GM19467 (cell line): ENCODE results near the gene GPR108.
A peak's percentile ranks its signal among the peaks of the same experiment; 100 is the strongest.
"Not testable (repeated sequence)": the region's sequence is repeated elsewhere in the genome, so short reads cannot be mapped to it uniquely, and the experiment has no call there.

Experiments
- ATAC-seq: cut with Tn5 transposase; IDR thresholded peaks from one replicate; pipeline ENCODE4 v1.9.1; 2021; ENCODE audit warnings: mild to moderate bottlenecking, moderate library complexity; ENCODE audit not compliant: unreplicated experiment

The GPR108 gene

DNA sequence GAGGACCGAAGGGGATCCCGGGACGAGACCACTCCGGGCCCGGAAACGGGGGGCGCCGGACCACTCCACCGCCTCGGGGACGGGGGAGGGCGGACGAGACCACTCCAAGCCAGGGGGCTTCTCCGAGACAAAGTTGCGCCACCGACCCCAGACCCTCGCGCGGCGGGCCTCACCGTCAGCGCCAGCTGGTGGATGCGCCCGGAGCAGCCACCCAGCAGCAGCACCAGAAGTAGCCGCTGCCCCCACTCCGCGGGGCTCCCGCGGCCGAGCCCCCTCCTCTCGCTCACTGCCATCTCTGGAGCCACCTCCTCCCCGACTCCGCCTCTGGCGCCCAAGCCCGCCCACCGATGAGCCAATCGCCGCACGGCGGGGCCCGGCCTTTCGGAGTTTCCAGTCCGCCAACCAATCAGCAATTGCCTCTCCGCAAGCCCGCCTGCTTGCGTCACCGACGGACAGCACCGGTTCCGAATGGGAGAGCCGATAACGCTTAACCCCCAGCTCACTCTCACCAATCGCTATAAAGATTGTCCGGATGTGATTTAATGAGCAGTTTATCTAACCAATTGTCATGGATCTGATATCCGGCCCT lies at the start of gene GPR108:
GPR108 (minus strand) TSS at position 297 of the 589 bp plus-strand sequence; CDS start at position 293, 4 bp downstream.
- peak; percentile 59 for ATAC-seq

- ATAC-seq = no peak
Measured at GRCh38 chr19:6779206-6779605, 41.8 kb upstream of the GPR108 start.

GRCh38 chr19:6778386-6778785 lies 41.0 kb upstream of the GPR108 start:
- ATAC-seq = no peak

DNA sequence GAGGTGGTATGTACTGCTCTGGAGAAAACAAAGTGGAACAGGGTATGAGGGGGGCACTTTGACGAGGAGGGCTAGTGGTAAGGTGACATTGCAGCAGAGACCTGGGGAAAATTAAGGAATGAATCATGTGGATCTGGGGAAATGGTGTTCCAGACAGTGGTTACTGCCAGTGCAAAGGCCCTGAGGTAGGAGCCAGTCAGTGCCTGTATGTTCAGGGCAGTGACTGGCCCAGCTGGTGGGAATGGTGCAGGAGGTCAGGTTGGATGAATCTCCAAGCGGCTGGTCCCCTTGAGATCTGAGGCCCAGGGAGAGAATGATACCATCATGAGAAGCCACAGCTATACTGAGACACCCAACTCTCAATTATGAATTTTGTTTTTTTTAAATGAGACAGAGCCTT lies 40.1 kb upstream of the GPR108 start:
- ATAC-seq = no peak

DNA sequence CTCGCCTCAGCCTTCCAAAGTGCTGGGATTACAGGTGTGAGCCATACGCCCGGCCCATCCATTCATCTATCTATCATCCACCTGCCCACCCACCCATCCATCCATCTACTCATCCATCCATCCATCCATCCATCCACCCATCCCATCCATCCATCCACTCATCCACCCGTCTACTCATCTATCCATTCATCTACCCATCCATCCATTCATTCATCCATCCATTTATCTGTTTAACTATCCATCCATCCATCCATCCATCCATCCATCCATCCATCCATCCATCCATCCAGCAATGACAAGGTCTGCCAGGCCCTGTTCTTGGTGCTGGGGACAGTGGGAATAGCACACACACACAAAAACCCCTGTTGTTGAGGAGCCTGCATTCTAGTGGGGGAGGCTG lies 39.6 kb upstream of the GPR108 start:
- ATAC-seq = no peak

GRCh38 chr19:6776045-6776444 lies 38.7 kb upstream of the GPR108 start:
- ATAC-seq = not testable (repeated sequence)

DNA sequence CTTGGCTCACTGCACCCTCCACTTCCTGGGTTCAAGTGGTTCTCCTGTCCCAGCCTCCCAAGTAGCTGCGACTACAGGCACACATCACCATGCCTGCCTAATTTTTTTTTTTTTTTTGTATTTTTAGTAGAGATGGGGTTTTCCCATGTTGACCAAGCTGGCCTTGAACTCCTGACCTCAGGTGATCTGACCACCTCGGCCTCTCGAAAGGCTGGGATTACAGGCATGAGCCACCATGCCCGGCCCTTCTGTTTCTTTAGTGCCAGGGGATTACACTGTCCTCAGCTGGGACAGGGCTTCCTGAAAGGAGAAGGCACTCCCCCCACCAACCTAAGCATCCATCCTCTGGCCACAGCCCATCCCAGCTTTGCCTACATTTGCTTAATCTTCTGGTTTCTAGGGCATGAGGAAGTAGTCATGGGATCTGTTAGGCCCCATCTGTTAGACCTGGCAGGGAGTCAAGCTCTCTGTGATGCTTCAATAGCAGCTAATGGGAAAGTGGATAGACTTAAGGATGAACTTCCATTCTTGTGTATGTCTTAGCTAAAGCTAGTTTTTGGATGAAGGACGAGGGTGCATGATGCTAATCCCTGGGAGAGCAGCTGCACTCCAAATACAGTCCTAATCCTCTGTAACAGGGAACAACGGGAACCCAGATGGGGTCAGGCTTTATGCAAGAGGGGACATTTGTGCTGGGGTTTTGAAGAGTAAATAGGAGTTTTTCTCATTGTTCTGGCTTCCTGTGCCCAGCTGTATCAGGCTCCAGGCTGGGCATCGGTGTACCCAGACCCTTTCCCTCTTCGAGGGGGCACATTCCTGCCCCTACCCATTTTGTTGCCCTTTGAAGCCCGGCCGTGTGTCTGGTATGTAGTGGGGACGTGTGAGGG lies 37.7 kb upstream of the GPR108 start:
- ATAC-seq = no peak

- ATAC-seq = no peak
Measured at GRCh38 chr19:6773323-6773931, 36.0 kb upstream of the GPR108 start.

DNA sequence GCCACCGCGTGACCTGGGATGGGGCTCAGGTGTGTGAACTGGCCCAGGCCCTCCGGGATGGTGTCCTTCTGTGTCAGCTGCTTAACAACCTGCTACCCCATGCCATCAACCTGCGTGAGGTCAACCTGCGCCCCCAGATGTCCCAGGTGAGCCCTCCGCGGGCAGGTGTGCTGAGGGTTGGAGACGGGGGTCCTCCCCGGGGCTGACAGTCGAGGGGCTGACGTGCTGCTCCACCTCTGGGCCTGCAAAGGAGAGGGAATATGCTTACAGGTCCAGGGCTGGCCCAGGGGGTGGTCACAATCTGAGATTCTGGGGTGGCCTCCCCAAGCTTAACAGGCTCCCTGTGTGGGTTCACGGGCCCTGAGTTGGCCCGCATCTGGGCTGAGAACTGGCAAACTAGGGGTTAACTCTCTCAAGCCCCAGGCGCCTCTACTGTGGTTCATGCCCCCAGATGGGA lies 35.5 kb upstream of the GPR108 start:
- ATAC-seq = no peak

DNA sequence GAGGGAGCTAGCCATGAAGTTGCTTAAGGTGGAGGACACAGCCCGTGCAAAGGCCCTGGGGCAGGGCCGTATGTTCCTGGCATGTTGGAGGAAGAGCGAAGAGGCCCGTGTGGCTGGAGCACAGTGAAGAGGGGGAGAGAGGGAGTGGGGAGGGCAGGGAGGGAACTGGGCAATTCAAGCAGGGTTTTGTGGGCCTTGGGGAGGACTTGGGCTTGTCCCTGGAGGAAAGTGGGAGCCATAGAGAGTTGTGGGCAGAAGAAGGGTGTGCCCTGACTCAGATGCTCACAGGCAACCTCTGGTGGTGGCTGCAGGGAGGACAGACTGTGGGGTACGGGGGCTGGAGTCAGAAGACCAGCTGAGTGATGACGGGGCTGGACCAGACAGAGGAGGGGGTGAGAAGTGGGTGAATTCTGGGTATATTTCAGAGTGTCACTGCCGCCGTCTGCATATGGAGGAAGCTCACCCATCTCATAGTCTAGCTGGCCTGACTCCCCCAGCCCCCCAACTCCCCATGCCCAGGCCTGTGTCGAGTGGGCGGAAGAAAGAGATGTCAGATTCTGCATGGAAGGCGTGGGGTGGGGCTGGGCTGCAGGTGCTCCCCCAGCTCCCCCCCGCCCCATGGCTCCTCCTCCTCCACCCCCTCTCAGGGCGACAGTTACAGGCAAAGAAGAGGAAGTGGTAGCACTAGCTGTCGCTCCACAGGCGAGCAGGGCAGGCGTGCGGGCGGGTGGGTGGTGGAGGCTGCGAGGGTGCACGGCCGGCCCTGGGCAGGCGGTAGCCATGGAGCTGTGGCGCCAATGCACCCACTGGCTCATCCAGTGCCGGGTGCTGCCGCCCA lies 34.9 kb upstream of the GPR108 start, which contains the start of gene VAV1:
VAV1 (plus strand) TSS at position 681 of the 838 bp plus-strand sequence; CDS start at position 781, 100 bp downstream.
- ATAC-seq = no peak

DNA sequence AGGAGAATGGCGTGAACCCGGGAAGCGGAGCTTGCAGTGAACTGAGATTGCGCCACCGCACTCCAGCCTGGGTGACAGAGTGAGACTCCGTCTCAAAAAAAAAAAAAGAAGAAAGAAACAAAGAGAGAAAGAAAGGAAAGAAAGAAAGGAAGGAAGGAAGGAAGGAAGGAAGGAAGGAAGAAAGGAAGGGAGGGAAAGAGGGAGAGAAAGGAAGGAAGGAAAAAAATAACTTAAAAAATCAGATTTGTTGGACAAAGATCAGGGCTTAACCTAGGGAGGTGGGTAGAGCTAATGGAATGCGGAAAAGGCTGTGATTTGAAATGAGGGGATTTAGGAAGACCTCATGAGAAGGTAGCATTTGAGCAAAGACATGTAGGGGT lies 34.3 kb upstream of the GPR108 start:
- not testable (repeated sequence) for ATAC-seq

DNA sequence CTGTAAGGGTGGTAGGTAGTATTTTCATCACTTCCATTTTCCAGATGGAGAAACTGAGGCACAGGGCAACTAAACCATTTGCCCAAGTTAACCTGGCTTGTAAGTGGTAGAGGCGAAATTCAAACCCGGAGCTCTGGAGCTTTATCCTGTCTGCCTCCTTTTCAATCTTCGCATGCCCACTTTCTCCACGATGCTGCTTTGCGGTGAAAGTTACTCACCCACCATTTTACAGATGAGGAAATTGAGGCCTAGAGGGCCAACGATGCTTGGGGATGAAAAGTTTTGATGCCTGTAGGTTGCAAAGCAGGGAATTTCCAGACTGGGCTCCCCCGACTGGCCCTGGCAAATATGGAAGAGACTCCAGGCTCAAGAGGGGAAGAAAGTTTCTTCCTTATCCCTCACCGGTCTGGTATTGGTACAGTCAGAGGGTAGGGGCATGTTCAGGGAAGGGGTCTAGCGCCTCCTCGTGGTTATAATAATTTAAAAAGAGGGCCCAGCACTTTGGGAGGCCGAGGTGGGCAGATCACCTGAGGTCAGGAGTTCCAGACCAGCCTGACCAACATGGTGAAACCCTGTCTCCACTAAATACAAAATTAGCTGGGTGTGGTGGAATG lies 31.7 kb upstream of the GPR108 start:
- ATAC-seq = no peak

DNA sequence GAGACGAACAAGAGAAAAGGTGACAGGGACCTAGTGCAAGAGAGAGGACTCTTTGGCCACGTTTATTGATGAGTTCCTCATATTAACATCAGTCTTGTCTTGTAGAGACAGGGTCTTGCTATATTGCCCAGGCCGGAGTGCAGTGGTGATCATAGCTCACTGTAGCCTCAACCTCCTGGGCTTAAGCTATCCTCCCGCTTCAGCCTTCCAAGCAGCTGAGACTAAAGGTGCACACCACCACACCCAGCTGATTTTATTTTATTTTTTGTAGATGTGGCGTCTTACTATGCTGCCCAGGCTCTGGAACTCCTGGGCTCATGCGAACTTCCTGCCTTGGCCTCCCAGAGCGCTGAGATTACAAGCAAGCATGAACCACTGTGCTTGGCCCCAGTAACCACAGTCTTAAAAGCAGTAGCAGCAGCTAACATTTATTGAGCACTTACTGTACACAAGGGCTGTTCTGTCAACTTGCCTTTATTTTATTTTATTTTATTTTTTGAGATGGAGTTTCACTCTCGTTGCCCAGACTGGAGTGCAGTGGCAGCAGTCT lies 30.9 kb upstream of the GPR108 start:
- no peak for ATAC-seq

GRCh38 chr19:6767357-6768235 lies 30.2 kb upstream of the GPR108 start, which contains the start of gene SH2D3A:
TSS of gene SH2D3A (minus strand) at chr19:6767435. CDS start at chr19:6763748, 3,687 bp downstream.
- ATAC-seq = peak; percentile 58

DNA sequence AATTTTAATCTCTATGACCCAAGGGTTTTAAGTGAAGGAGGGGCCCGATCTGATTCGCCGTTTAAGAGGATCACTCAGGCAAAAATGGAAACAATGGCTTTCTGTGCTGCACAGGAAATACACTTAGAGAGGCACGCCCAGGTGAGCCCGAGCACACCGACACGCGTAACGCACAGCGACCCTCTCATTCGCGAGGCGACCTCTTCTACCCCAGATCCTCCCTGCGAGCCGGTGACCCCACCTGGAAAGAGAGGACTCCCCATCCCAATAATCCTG lies 29.6 kb upstream of the GPR108 start:
- ATAC-seq = no peak

GRCh38 chr19:6766357-6767080 lies 29.1 kb upstream of the GPR108 start:
- no peak for ATAC-seq

- no peak for ATAC-seq
Measured at GRCh38 chr19:6765738-6766356, 28.5 kb upstream of the GPR108 start.

GRCh38 chr19:6762253-6762797 lies 24.9 kb upstream of the GPR108 start:
- ATAC-seq = not testable (repeated sequence)
